KOPT-K1 (cell line): Measurements from ENCODE around the gene MFSD2B.

Source experiments
- H3K27ac ChIP-seq: fragments of 200-600 bp; sonication (generic); 2 replicates; pipeline ENCODE4 v1.5.1; 2016; ENCODE audit warnings: antibody characterized with exemption, mild to moderate bottlenecking, low read depth, low read length; ENCODE audit not compliant: poor library complexity, severe bottlenecking
- H3K36me3 ChIP-seq: fragments of 200-600 bp; sonication (generic); 2 replicates; pipeline ENCODE4 v1.5.1; 2017; ENCODE audit warnings: antibody characterized with exemption, mild to moderate bottlenecking, low read length, moderate library complexity; ENCODE audit not compliant: insufficient read depth
- H3K9me3 ChIP-seq: fragments of 200-600 bp; sonication (generic); 2 replicates; pipeline ENCODE4 v1.5.1; 2017; ENCODE audit warnings: antibody characterized with exemption, low read length, mild to moderate bottlenecking; ENCODE audit not compliant: insufficient read depth, poor library complexity, severe bottlenecking

MFSD2B gene

DNA sequence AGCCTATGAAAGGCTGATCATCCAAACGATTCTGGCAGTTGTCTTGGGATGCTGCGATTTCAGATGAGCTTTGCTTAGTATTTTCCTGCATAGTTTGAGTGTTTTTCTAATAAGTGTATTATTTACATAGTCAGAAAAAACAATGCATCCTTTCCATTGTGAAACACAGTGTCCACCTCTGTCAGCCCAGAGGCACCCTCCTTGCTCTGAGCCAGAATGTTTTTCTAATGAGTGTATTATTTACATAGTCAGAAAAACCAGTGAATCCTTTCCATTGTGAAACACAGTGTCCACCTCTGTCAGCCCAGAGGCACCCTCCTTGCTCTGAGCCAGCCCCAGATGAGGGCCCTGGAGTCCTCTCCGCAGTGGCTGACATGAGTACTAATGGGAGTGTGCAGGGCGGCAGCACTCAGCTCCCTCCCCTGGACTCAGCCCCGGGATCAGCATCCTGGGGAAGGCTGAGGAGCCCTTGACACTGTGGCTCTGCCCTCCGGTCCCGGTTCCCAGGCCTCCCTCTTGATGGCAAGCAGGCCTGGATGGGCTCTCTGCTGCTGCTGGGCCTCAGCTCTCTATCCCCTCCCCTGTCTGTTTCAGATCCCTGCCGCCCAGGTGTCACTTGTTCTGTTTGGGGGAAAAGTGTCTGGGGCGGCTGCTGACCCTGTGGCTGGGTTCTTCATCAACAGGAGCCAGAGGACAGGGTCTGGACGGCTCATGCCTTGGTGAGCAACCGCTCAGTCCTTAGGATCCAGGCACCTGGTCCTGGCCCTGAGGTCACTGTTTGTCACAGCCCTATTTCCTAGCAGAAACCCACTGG lies 5.9 kb downstream of the MFSD2B start:
- no peaks in the 10 kb centered on the region for H3K9me3 ChIP-seq
- no peak overlapping the region for H3K27ac ChIP-seq
- no peaks in the 10 kb centered on the region for H3K36me3 ChIP-seq

DNA sequence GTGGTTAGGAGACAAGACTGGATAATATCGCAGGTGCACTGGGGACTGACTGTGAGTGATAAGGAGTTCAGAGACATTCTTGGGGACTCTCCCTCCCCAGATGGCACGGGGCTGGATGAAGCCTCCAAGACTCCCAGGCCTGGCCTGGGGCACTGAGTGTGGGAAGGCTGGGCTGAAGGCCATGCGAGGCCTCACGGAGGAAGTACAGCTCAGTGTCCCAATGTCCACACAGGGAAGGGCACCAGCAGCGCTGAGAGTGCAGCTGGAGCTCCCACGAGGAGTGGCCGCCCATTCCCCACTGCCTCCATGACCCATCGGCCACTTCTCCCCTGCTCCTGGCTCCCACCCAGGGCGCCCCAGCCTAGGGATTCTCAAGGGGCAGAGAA lies 6.5 kb downstream of the MFSD2B start:
- Histone ChIP-seq H3K36me3 (no peaks in the 10 kb centered on the region), H3K9me3 (no peaks in the 10 kb centered on the region), H3K27ac (no peak overlapping the region)

DNA sequence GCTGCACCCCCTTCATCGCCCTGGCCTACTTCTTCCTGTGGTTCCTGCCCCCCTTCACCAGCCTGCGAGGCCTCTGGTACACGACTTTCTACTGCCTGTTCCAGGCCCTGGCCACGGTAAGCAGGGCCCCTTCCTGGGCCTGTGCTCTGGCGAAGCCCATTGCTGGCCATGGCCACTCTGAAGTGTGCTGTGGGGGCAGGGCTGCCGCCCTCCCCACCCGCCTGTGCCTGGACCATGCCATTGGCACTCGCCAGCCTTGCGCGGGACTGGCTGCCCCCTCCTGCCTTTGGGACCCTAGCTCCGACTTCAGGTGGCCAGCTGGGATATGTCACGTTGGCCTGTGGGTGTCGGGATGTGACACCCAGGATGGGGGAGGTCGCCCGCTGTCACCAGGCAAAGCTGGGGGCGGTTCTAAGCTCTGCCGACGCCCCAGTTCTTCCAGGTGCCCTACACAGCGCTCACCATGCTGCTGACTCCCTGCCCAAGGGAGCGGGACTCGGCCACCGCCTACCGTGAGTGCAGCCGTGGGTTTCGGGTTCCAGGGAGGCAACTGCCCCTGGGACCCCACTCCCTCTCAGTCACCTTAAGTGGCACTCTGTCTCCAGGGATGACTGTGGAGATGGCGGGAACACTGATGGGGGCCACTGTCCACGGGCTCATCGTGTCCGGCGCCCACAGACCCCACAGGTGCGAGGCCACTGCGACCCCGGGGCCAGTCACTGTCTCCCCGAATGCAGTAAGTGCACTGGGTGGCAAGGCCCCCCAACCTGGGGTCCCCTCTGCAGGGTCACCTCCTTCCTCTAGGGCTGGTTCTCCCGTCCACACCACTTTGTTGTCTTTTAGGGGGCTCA lies 7.2 kb downstream of the MFSD2B start:
- H3K27ac ChIP-seq: no peak overlapping the region
- no peaks in the 10 kb centered on the region for H3K9me3 ChIP-seq
- H3K36me3 ChIP-seq: peaks cover 6% of the 10 kb centered on the region; the same call in 1 of the 2 replicates

DNA sequence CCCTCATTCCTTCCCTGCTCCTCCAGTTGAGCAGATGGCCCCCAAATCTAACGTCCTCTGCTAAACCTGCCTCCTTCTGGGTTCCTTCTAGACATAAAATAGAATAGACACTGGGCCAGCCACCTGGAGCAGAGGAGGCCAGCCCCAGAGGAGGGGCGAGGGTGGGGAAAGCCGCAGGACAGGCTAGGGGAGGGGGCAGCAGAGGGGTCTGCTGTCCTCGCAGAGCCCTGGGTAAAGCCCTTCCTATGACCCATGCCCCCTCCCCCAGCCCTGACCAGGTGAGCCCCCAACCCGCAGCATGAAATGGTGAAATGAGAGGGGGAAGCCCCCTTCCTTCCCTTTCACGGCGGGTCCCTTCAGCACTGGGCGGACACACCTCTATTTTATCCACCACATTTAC lies 7.8 kb downstream of the MFSD2B start:
- Histone ChIP-seq H3K27ac (no peak overlapping the region), H3K9me3 (no peaks in the 10 kb centered on the region), H3K36me3 (peaks cover 12% of the 10 kb centered on the region; the same call in 1 of the 2 replicates)

DNA sequence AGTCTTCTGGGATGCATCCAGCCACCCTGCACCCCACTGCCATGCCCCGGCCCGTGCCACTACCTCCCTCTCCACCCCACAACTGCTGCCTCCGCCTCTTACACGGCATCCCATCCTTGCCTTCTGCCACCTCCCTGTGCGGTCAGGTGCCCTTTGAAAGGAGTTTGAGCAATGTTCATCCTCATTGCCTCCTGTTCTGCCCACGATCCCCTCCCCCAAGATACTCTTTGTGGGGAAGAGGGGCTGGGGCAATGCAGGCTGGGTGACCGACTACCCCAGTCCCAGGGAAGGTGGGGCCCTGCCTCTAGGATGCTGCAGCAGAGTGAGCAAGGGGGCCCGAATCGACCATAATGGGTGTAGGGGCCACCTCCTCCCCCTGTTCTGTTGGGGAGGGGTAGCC lies 8.4 kb downstream of the MFSD2B start:
- no peak overlapping the region for H3K27ac ChIP-seq
- H3K9me3 ChIP-seq: no peaks in the 10 kb centered on the region
- H3K36me3 ChIP-seq: peaks cover 17% of the 10 kb centered on the region; the same call in 1 of the 2 replicates

DNA sequence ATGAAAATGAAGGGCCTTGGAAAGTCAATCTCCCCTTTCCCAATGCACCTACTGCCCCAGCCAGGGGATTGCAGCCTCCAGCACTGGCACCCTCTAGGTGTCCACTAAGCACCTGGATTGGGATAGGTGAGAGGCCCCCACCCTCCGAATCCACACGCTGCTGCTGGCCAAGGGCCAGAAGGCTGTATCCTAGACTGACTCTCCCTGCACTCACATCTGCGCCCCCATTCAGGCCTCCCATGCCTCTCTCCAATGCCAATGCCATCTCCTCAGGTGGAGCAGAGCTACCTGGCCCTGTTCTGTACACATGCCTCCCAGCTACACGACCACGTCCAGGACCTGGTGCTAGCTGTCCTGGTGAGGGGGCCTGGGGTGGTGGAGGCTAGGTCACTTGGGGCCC lies 9.8 kb downstream of the MFSD2B start:
- peaks cover 32% of the 10 kb centered on the region; the same call in 1 of the 2 replicates for H3K36me3 ChIP-seq
- no peak overlapping the region for H3K27ac ChIP-seq
- H3K9me3 ChIP-seq: no peaks in the 10 kb centered on the region

DNA sequence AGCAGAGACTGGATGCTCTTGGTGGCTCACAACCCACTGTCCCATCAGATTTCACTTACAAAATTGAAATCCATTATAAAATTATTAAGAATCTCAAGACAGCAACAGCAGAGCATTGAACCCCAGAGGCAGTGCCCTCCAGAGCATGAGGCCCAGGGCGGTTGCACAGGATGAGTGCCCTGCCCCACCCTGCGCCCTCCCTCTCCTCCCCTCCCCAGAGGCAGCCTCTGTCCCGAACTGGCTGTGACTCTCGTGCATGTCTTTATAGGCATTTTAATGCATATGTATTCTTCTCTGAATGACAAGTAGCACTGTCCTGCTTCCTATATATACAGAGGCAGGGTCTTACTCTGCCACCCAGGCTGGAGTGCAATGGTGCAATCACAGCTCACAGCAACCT lies 10.4 kb downstream of the MFSD2B start:
- H3K9me3 ChIP-seq: no peaks in the 10 kb centered on the region
- peaks cover 37% of the 10 kb centered on the region; the same call in 1 of the 2 replicates for H3K36me3 ChIP-seq
- no peak overlapping the region for H3K27ac ChIP-seq

DNA sequence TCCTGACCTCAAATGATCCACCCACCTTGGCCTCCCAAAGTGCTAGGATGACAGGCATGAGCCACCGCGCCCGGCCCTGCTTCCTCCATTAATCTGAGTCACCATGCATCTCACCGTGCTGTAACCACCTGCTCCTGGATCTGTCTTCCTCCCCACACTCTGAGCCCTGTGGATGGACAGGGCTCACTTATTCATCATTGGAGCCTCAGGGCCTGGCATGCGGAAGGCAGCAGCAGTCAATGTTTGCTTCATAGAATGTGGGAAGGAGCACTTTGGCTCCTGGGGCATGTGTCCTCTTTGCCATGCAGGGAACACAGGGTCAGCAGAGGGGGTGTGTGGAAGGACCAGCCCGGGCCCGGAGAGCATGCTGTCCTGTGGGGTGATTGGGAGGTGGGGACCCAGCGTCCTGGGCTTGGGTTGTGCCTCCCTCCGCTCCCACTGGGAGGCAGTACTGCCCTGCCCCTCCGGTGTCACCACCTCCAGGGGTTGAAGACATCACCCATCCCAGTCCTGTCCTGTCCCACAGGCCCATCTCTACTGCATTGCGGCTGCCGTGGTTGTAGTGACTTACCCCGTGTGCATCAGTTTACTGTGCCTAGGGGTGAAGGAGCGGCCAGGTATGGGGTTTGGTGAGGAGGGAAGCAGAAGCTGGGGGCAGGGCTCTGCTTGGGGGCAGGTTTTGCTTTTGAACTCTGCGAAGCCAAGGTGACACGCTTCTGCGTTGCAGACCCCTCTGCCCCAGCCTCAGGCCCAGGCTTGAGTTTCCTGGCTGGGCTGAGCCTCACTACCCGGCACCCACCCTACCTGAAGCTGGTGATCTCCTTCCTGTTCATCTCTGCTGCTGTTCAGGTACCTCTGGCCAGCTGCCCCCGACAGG lies 11.5 kb downstream of the MFSD2B start:
- Histone ChIP-seq H3K9me3 (no peaks in the 10 kb centered on the region), H3K27ac (no peak overlapping the region), H3K36me3 (peaks cover 47% of the 10 kb centered on the region)

DNA sequence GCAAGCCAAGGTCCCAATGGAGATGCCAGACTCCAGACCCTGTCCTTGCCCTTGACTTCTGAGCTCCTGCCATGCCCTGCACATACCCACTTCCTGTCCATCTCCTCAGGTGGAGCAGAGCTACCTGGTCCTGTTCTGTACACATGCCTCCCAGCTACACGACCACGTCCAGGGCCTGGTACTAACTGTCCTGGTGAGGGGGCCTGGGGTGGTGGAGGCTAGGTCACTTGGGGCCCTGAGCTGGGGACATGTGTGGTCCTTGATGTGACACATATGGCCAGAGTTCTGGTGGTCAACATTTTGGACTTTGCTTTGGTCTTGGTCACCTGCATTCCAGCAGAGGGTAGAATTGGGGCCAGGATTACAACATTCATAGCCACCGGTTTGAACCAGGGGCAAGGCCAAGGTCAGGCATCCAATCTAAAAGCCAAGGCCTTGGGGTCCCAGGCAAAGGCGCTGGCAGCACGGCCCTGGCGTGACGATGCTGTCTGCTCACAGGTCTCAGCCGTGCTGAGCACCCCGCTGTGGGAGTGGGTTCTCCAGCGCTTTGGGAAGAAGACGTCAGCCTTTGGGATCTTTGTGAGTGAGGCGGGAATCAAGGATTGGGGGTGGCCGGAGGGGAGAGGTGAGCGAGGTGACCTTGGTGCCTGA lies 12.6 kb downstream of the MFSD2B start:
- no peak overlapping the region for H3K27ac ChIP-seq
- no peaks in the 10 kb centered on the region for H3K9me3 ChIP-seq
- H3K36me3 ChIP-seq: peaks cover 52% of the 10 kb centered on the region

DNA sequence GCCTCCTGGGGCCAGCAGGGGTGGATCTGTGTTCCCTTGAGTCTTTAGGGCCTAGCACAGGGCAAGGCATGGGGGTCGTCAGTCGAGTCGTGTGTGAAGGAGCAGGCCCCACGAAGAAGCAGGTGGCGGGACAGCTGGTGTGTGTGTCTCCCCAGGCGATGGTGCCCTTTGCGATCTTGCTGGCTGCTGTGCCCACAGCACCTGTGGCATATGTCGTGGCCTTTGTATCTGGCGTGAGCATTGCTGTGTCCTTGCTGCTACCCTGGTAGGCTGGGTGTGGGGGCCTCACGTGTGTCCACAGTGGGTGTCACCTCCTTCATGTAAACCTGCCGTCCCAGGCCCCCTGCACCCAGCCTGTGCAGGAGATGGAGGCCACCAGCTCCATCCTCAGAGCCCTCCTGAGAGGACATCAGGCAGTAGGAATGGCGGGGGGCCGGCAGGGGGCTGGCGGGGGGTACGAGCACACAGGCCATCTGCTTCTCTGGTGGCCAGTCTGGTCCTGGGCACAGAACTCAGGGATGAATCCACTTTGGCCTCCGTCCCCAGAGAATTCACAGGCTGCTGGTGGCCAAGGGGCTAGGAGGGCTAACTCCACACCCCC lies 13.2 kb downstream of the MFSD2B start:
- Histone ChIP-seq H3K36me3 (peaks cover 52% of the 10 kb centered on the region), H3K27ac (no peak overlapping the region), H3K9me3 (no peaks in the 10 kb centered on the region)

DNA sequence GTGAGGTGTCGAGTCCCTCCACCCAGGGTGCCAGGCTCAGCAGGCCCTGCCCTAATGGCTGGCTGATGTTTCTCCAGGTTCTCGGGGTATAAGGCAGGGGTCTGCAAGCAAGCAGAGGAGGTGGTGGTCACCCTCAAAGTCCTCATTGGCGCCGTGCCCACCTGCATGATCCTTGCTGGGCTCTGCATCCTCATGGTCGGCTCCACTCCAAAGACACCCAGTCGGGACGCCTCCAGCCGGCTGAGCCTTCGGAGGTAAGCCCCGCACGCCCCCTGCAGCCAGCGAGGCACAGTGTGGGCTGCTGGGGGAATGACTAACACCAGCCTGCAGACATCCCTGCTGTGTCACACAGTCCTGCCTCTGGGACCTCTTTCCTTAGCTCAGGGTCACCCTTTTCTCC lies 14.1 kb downstream of the MFSD2B start:
- Histone ChIP-seq H3K9me3 (no peaks in the 10 kb centered on the region), H3K36me3 (peaks cover 59% of the 10 kb centered on the region), H3K27ac (no peak overlapping the region)

DNA sequence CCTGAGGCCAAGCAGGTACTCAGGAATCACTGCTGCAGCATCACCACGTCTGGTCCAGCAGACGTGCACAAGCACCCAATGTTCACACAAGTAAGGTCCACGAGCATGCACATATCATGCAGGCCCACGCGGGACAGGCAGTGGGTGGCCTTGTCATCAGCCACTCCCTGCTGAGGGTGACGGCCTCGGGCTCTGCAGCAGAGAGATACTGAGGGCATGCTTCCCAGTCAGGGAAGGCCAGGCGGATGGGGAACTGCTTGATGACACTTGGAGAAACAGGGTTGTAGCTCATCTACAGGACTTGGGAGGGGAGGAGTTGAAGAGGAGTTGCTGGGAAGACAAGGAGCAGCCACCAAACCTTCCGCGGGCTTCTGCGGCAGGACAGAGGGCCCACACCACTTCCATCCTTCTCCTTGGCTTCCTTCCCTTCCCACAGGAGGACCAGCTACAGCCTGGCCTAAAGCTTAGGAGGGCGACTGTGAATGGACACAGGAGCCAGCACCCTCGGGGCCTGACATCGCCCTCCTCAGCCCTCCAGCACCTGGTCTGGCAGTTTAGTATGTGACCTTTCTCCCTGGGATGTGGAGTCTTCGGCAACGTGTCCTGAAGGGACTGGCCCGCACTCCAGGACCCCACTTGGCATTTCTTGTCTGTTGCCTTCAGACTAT lies 15.2 kb downstream of the MFSD2B start:
- peaks cover 70% of the 10 kb centered on the region for H3K36me3 ChIP-seq
- no peak overlapping the region for H3K27ac ChIP-seq
- H3K9me3 ChIP-seq: no peaks in the 10 kb centered on the region

DNA sequence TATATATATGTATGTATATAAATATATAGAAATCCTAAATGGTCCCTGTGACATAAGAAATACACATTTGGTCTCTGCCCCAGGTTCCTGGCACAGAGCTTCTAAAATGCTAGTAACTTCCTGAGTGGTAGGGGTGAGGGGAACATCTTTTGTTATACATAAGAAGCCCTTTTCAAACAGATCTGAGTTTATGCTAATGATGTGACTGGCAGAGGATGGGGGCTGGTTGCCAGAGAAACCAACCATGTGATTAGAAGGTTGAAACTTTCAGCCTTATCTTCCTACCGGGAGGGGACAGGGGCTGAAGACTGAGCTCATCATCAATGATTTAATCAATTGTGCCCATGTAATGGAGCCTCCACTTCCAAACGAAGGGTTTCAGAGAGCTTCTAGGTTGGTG lies 16.3 kb downstream of the MFSD2B start:
- Histone ChIP-seq H3K27ac (no peak overlapping the region), H3K9me3 (no peaks in the 10 kb centered on the region), H3K36me3 (peaks cover 81% of the 10 kb centered on the region)
